Liver (tissue), 9 donors: ENCODE measurements around the gene RPGRIP1L. TPM values are rescaled to one million over a fixed set of nuclear protein-coding genes. Genes with fewer than 3 reads are reported as not detected.

ENCODE experiments used
- DNase-seq: peaks from one replicate; pipeline ENCODE4 v3.0.0-alpha.2; 2017; ENCODE audit warnings: low spot score
- H3K27ac ChIP-seq, 2 donors: one replicate each; pipeline ENCODE4 v1.7.0; 2013; ENCODE audit warnings: inconsistent platforms in 2 of 2, low read length in 2 of 2, control low read depth in 1 of 2, low read depth in 1 of 2, mild to moderate bottlenecking in 1 of 2
- H3K27me3 ChIP-seq, 4 donors: one replicate each; pipeline versions ENCODE4 v1.6.1 to v1.7.0; 2013; ENCODE audit warnings: low read length in 3 of 4, inconsistent platforms in 1 of 4, mild to moderate bottlenecking in 1 of 4, moderate library complexity in 1 of 4; ENCODE audit not compliant: control insufficient read depth in 4 of 4, insufficient read depth in 4 of 4
- H3K36me3 ChIP-seq, 4 donors: one replicate each; pipeline versions ENCODE4 v1.6.1 to v1.7.0; 2013; ENCODE audit warnings: low read length in 3 of 4, mild to moderate bottlenecking in 3 of 4, low read depth in 1 of 4, moderate library complexity in 1 of 4; ENCODE audit not compliant: control insufficient read depth in 4 of 4, insufficient read depth in 3 of 4
- H3K4me1 ChIP-seq, 4 donors: one replicate each; pipeline versions ENCODE4 v1.6.1 to v1.7.0; 2013; ENCODE audit warnings: low read length in 3 of 4, mild to moderate bottlenecking in 3 of 4, moderate library complexity in 1 of 4; ENCODE audit not compliant: control insufficient read depth in 4 of 4, insufficient read depth in 4 of 4
- H3K4me3 ChIP-seq, 3 donors: one replicate each; pipeline versions ENCODE4 v1.6.1 to v1.7.0; 2013; ENCODE audit warnings: low read length in 3 of 3, control low read depth in 1 of 3, low read depth in 1 of 3, mild to moderate bottlenecking in 1 of 3
- H3K9ac ChIP-seq, 2 donors: one replicate each; pipeline ENCODE4 v1.7.0; 2013; ENCODE audit warnings: low read length in 2 of 2, mild to moderate bottlenecking in 2 of 2, moderate library complexity in 2 of 2, control low read depth in 1 of 2, low read depth in 1 of 2
- H3K9me3 ChIP-seq, 4 donors: one replicate each; pipeline versions ENCODE4 v1.6.1 to v1.7.0; 2013; ENCODE audit warnings: low read length in 3 of 4; ENCODE audit not compliant: control insufficient read depth in 4 of 4
- CTCF ChIP-seq: fragments of 150-350 bp; IDR thresholded peaks from 2 replicates; pipeline ENCODE4 v1.5.1; 2017; ENCODE audit warnings: improper control_type of control experiment, low read depth, low read length; ENCODE audit not compliant: missing input control
- EGR1 ChIP-seq, 2 donors: IDR thresholded peaks; 2 replicates each; pipeline ENCODE4 v1.6.1; 2016 to 2018; ENCODE audit warnings: antibody characterized with exemption in 2 of 2, low read depth in 2 of 2
- FOXA1 ChIP-seq: IDR thresholded peaks from 2 replicates; pipeline ENCODE4 v1.6.1; 2016; ENCODE audit warnings: antibody characterized with exemption
- FOXA2 ChIP-seq: IDR thresholded peaks from 2 replicates; pipeline ENCODE4 v1.6.1; 2016; ENCODE audit warnings: antibody characterized with exemption
- GABPA ChIP-seq, 2 donors: IDR thresholded peaks in 1 of 2; conservative IDR thresholded peaks in 1 of 2; 2 replicates each; pipeline ENCODE4 v1.6.1; 2016; ENCODE audit warnings: antibody characterized with exemption in 2 of 2, mild to moderate bottlenecking in 1 of 2, moderate library complexity in 1 of 2
- HNF4A ChIP-seq, 2 donors: conservative IDR thresholded peaks; 2 replicates each; pipeline ENCODE4 v1.6.1; 2016; ENCODE audit warnings: antibody characterized with exemption in 2 of 2, mild to moderate bottlenecking in 2 of 2
- HNF4G ChIP-seq: IDR thresholded peaks from 2 replicates; pipeline ENCODE4 v1.6.1; 2016; ENCODE audit warnings: antibody characterized with exemption
- JUND ChIP-seq, 2 donors: IDR thresholded peaks; 2 replicates each; pipeline ENCODE4 v1.6.1; 2016; ENCODE audit warnings: antibody characterized with exemption in 2 of 2
- MAX ChIP-seq: IDR thresholded peaks from 2 replicates; pipeline ENCODE4 v1.6.1; 2016; ENCODE audit warnings: antibody characterized with exemption
- NR2F2 ChIP-seq: IDR thresholded peaks from 2 replicates; pipeline ENCODE4 v1.6.1; 2016; ENCODE audit warnings: antibody characterized with exemption
- RAD21 ChIP-seq, 2 donors: IDR thresholded peaks; 2 replicates each; pipeline ENCODE4 v1.6.1; 2016; ENCODE audit warnings: antibody characterized with exemption in 2 of 2, mild to moderate bottlenecking in 2 of 2
- REST ChIP-seq: IDR thresholded peaks from 2 replicates; pipeline ENCODE4 v1.6.1; 2016; ENCODE audit warnings: antibody characterized with exemption, mild to moderate bottlenecking
- RXRA ChIP-seq, 2 donors: IDR thresholded peaks; 2 replicates each; pipeline ENCODE4 v1.6.1; 2017 to 2018; ENCODE audit warnings: antibody characterized with exemption in 2 of 2, mild to moderate bottlenecking in 1 of 2
- SP1 ChIP-seq: IDR thresholded peaks from 2 replicates; pipeline ENCODE4 v1.6.1; 2018; ENCODE audit warnings: antibody characterized with exemption, mild to moderate bottlenecking
- TAF1 ChIP-seq: conservative IDR thresholded peaks from 2 replicates; pipeline ENCODE4 v1.6.1; 2016; ENCODE audit warnings: antibody characterized with exemption, mild to moderate bottlenecking
- YY1 ChIP-seq: IDR thresholded peaks from 2 replicates; pipeline ENCODE4 v1.6.1; 2016; ENCODE audit warnings: antibody characterized with exemption, mild to moderate bottlenecking
- WGBS: extraction: QIAGEN DNeasy Blood & Tissue Kit; methylation state at CpG from one replicate; pipeline ENCODE4 v1.1.7; 2013; 5-methylcytosine and 5-hydroxymethylcytosine counted together
- polyA plus RNA-seq, 2 donors: library from polyadenylated mRNA; stranded (reverse) in 1 of 2; unstranded in 1 of 2; fragments of 200-250 nt in 1 of 2; fragments of >200 nt in 1 of 2; fragmentation: Nextera tagmentation in 1 of 2; extraction: Ambion mirVana in 1 of 2; gene quantifications; one replicate each; pipeline versions ENCODE4 v1.2.1 to v1.2.3, GENCODE V29; 2013 to 2015
- total RNA-seq, 2 donors: library from RNA; depleted of rRNA; stranded (reverse); fragments of >200 nt; gene quantifications; one replicate each; pipeline ENCODE4 v1.2.3, GENCODE V29; 2014
- TF ChIP-seq, protein P1 (sequence below): IDR thresholded peaks from 2 replicates; pipeline ENCODE4 v1.6.1; 2016; ENCODE audit warnings: antibody characterized with exemption
- TF ChIP-seq, protein P2 (sequence below): IDR thresholded peaks from 2 replicates; pipeline ENCODE4 v1.6.1; 2016; ENCODE audit warnings: antibody characterized with exemption
- donor health status: healthy.
- donor health status: healthy.
- donor health status: healthy.
- donor health status: healthy.
- donor health status: healthy.

The RPGRIP1L gene
- total and polyA plus RNA-seq, 4 donors, result 0.46 to 1.4 (median 0.89) TPM

GRCh38 chr16:53600126-53600525 lies 103.5 kb downstream of the RPGRIP1L start:
- Histone ChIP-seq H3K36me3 (peaks cover 0 to 4% (median 0%) of the 10 kb centered on the region in 4 donors), H3K4me3 (no peak overlapping the region), H3K4me1 (peaks cover 0 to 5% (median 3%) of the 10 kb centered on the region in 4 donors), H3K9ac (no peak overlapping the region), H3K9me3 (no peaks in the 10 kb centered on the region), H3K27ac (no peak overlapping the region), H3K27me3 (no peaks in the 10 kb centered on the region)
- 83% methylated on average over 3 of the region's 3 CpGs for WGBS
- DNase-seq, result no peak
- TF ChIP-seq HNF4G, result no peak
- TF ChIP-seq TAF1, result no peak
- TF ChIP-seq, protein P1, sequence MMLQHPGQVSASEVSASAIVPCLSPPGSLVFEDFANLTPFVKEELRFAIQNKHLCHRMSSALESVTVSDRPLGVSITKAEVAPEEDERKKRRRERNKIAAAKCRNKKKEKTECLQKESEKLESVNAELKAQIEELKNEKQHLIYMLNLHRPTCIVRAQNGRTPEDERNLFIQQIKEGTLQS, result no peak
- no peak for TF ChIP-seq EGR1 (IDR thresholded peaks at IDR 0.05; ENCODE audit: low read depth in 2 of 2)
- no peak for TF ChIP-seq NR2F2
- TF ChIP-seq RAD21 (IDR thresholded peaks at IDR 0.05), result no peak
- TF ChIP-seq, protein P2, sequence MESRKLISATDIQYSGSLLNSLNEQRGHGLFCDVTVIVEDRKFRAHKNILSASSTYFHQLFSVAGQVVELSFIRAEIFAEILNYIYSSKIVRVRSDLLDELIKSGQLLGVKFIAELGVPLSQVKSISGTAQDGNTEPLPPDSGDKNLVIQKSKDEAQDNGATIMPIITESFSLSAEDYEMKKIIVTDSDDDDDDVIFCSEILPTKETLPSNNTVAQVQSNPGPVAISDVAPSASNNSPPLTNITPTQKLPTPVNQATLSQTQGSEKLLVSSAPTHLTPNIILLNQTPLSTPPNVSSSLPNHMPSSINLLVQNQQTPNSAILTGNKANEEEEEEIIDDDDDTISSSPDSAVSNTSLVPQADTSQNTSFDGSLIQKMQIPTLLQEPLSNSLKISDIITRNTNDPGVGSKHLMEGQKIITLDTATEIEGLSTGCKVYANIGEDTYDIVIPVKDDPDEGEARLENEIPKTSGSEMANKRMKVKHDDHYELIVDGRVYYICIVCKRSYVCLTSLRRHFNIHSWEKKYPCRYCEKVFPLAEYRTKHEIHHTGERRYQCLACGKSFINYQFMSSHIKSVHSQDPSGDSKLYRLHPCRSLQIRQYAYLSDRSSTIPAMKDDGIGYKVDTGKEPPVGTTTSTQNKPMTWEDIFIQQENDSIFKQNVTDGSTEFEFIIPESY, result no peak
- TF ChIP-seq FOXA2, result no peak
- TF ChIP-seq RXRA (IDR thresholded peaks at IDR 0.05), result no peak
- no peak for TF ChIP-seq JUND (IDR thresholded peaks at IDR 0.05)
- no peak for TF ChIP-seq HNF4A (conservative IDR thresholded peaks at IDR 0.05)
- no peak for TF ChIP-seq SP1
- no peak for TF ChIP-seq YY1
- no peak for TF ChIP-seq REST
- no peak for TF ChIP-seq CTCF
- TF ChIP-seq MAX, result no peak
- TF ChIP-seq FOXA1, result no peak
- no peak for TF ChIP-seq GABPA (IDR thresholded peaks at IDR 0.05 in 1 of 2, conservative IDR thresholded peaks at IDR 0.05 in 1 of 2)
